Mucosa of descending colon (tissue), 3 donors: ENCODE measurements around the gene HSD17B8. TPM values are rescaled to one million over a fixed set of nuclear protein-coding genes. Genes with fewer than 3 reads are reported as not detected.

Experiments used
- ATAC-seq: fragments of 200-7000 bp; cut with Tn5 transposase; one replicate; pipeline ENCODE4 v1.9.1; 2020; ENCODE audit warnings: mild to moderate bottlenecking, moderate library complexity
- DNase-seq, 3 donors: peaks; one replicate each; pipeline ENCODE4 v3.0.0-alpha.2; 2020
- H3K36me3 ChIP-seq: fragments of 200-600 bp; one replicate; pipeline ENCODE4 v1.8.0; 2021; ENCODE audit warnings: low read depth, mild to moderate bottlenecking
- H3K4me1 ChIP-seq: fragments of 200-600 bp; one replicate; pipeline ENCODE4 v1.8.0; 2021; ENCODE audit warnings: low read depth, mild to moderate bottlenecking
- H3K4me3 ChIP-seq: fragments of 200-600 bp; one replicate; pipeline ENCODE4 v1.8.0; 2021; ENCODE audit warnings: mild to moderate bottlenecking
- H3K9me3 ChIP-seq: fragments of 200-600 bp; one replicate; pipeline ENCODE4 v1.8.0; 2021; ENCODE audit warnings: mild to moderate bottlenecking
- intact Hi-C, 2 donors: fragments of 100-400 bp; cut with DNase I in 1 of 2; cut with micrococcal nuclease in 1 of 2; formaldehyde crosslinking; loops; one replicate each; pipeline versions ENCODE4 v1.11.0 to v1.11.1; 2022; cut with DNase I, micrococcal nuclease
- total RNA-seq, 3 donors: library from RNA; stranded (reverse); fragmentation: NEBNext Ultra II Directional in 2 of 3; extraction: Animal tissue kit (Norgen Biotek cat#: 25700) in 2 of 3; gene quantifications; one replicate each; pipeline versions ENCODE4 v1.2.1 to v1.2.4, GENCODE V29; 2021 to 2023
- TF ChIP-seq, protein P1 (sequence below): fragments of 200-600 bp; IDR thresholded peaks from one replicate; pipeline ENCODE4 v1.8.0; 2022; ENCODE audit warnings: antibody characterized with exemption, mild to moderate bottlenecking
- donor health status: DM: no; HTN: no; CAD: no; lungs with moderate emphysema.
- donor health status: DM: no; HTN: no; CAD: no.
- donor health status: DM: no; HTN: yes; CAD: no.

The HSD17B8 gene
- total RNA-seq, 3 donors from 2014 or later = 12.3 to 23.2 (median 19.7) TPM

DNA sequence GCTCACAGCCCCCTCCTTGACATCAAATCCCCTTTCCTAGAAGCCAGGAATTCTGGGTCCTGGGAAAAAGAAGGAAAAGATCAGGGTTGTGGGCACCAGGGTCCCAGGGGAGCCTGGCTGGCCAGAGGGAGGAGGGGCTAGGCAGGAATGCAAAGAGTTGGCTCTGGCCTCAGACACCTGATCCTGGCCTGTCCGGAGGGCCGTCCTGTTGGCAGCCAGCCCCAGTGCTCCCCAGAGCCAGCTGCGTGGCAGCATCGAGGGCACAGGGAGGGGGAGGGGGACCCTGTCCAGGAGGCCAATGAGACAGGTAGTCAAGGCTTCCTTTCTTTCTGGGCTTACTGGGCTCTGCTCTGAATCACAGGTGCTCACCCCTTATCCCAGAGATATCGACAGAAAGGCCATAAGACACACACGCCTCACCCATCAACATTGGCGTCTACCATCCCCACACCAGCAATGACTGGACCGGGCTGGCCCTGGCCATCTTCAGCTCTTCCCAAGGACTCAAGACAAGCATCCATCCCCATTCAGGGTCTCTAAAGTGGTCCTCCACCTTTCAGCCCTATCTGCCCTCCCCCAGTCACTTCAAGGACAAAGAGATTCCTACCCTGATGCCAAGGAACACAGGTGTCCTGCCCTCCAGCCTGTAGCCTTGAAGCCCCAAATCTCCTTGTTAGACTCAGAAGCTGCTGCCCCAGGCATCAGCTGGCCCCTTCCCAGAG, 12.9 kb upstream of the HSD17B8 start:
- no peak for ATAC-seq
- DNase-seq = peak in 1 of 3 donors; percentile 37
- TF ChIP-seq, protein P1, sequence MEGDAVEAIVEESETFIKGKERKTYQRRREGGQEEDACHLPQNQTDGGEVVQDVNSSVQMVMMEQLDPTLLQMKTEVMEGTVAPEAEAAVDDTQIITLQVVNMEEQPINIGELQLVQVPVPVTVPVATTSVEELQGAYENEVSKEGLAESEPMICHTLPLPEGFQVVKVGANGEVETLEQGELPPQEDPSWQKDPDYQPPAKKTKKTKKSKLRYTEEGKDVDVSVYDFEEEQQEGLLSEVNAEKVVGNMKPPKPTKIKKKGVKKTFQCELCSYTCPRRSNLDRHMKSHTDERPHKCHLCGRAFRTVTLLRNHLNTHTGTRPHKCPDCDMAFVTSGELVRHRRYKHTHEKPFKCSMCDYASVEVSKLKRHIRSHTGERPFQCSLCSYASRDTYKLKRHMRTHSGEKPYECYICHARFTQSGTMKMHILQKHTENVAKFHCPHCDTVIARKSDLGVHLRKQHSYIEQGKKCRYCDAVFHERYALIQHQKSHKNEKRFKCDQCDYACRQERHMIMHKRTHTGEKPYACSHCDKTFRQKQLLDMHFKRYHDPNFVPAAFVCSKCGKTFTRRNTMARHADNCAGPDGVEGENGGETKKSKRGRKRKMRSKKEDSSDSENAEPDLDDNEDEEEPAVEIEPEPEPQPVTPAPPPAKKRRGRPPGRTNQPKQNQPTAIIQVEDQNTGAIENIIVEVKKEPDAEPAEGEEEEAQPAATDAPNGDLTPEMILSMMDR = no peak

GRCh38 chr6:33192105-33192646, 12.3 kb upstream of the HSD17B8 start, which contains the start of gene COL11A2:
TSS of gene COL11A2 (minus strand) at chr6:33192467. CDS start at chr6:33192240, 227 bp downstream.
- TF ChIP-seq, protein P1 = no peak
- peaks cover 8% of the 10 kb centered on the region for H3K36me3 ChIP-seq
- intact Hi-C loops = no loop called here
- H3K4me1 ChIP-seq = peaks cover 10% of the 10 kb centered on the region
- peak; percentile 31 for ATAC-seq
- H3K4me3 ChIP-seq = no peak within 1 kb of the TSS
- peak in 1 of 3 donors; percentile 47 for DNase-seq
- no peaks in the 10 kb centered on the region for H3K9me3 ChIP-seq

More for the DNA sequence above, 12.9 kb upstream of the HSD17B8 start:
- no peak overlapping the region for H3K4me3 ChIP-seq
- H3K36me3 ChIP-seq = peaks cover 8% of the 10 kb centered on the region
- H3K4me1 ChIP-seq = peaks cover 10% of the 10 kb centered on the region
- intact Hi-C loops = no loop called here
- H3K9me3 ChIP-seq = no peaks in the 10 kb centered on the region

DNA sequence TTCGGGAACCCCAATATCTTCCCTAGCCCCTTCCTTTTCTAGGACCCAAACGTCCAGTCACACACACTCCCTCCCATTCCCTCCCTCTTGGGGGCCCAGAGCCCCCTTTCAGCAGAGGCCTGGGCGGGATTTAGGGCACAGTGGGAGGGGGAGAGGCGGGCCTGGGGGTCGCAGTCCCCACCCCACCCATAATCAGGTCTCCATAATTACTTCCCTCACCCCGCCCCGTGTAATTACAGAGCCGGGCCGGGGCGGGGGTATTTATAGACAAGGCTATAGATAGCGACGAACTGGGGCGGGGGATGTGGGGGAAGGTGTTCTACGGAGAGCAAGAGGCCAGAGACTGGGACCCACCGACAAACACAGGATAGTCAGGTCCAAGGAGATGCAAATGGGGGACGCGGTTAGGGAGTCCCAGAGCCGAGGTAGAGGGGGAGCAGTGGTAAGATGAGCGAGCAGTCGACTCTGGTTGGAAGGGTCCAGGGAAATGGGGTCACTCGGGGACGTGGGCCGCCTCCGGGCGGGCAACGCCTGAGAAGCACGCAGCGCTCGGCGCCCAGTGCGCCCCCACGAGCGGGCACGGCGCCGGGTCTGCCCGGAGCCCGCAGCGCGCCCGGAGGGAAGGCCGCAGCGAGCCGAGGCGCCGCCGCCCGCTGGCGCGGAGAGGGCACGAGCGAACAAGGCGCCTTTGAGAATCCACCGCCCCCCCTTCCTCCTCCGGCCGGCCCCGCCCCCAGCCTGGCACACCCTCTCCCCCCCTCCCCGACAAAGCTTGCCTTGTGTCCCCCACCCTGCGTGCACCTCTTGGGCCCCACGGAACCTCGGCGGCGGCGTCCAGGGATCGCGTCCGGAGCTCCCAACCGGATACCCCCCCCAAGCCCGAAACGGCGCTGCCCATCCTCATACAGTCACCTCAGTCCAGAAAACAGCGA, 11.5 kb upstream of the HSD17B8 start:
- no peaks in the 10 kb centered on the region for H3K9me3 ChIP-seq
- peaks cover 8% of the 10 kb centered on the region for H3K36me3 ChIP-seq
- DNase-seq (peak; percentile 24 to 58 (median 55)), ATAC-seq (peak; percentile 40)
- TF ChIP-seq, protein P1 = no peak
- no peak overlapping the region for H3K4me3 ChIP-seq
- peaks cover 17% of the 10 kb centered on the region for H3K4me1 ChIP-seq
- intact Hi-C loops = no loop called here

DNA sequence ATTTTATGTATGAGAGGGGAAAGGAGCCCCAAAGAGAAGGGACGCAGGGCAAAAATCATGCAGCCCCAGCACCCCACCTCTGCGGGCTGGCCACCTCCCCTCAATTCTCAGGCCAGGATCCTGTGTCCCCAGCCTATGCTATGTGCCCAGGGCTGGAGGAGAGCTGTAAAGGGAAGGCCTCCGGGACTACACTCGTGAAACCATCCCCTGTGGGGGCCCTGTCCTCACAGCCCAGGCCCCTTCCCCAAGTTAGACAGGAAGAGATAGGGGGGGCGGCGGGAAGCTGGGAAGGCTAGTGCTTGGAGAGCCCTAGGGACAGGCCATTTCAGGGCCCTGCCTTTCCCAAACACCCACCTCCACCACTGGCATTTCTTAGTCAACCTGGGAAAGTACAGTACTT, 10.8 kb upstream of the HSD17B8 start:
- Histone ChIP-seq H3K4me3 (no peak overlapping the region), H3K36me3 (peaks cover 8% of the 10 kb centered on the region), H3K4me1 (peaks cover 21% of the 10 kb centered on the region), H3K9me3 (no peaks in the 10 kb centered on the region)
- DNase-seq = peak in 1 of 3 donors; percentile 46
- no peak for ATAC-seq
- TF ChIP-seq, protein P1 = no peak
- intact Hi-C loops = no loop called here

- peaks cover 30% of the 10 kb centered on the region for H3K4me1 ChIP-seq
- peaks cover 8% of the 10 kb centered on the region for H3K36me3 ChIP-seq
- TF ChIP-seq, protein P1 = no peak
- no peaks in the 10 kb centered on the region for H3K9me3 ChIP-seq
- DNase-seq (peak in 1 of 3 donors; percentile 27), ATAC-seq (no peak)
- intact Hi-C loops = no loop called here
- no peak overlapping the region for H3K4me3 ChIP-seq
Observed at GRCh38 chr6:33194431-33194979, 9.9 kb upstream of the HSD17B8 start.
